ENCODE measurements around the gene HOXA5. TPM values are rescaled to one million over a fixed set of nuclear protein-coding genes. Genes with fewer than 3 reads are reported as not detected.
A peak's percentile ranks its signal among the peaks of the same experiment; 100 is the strongest.

The HOXA5 gene
- total RNA-seq, 1 donor from 2014 or later: not detected

DNA sequence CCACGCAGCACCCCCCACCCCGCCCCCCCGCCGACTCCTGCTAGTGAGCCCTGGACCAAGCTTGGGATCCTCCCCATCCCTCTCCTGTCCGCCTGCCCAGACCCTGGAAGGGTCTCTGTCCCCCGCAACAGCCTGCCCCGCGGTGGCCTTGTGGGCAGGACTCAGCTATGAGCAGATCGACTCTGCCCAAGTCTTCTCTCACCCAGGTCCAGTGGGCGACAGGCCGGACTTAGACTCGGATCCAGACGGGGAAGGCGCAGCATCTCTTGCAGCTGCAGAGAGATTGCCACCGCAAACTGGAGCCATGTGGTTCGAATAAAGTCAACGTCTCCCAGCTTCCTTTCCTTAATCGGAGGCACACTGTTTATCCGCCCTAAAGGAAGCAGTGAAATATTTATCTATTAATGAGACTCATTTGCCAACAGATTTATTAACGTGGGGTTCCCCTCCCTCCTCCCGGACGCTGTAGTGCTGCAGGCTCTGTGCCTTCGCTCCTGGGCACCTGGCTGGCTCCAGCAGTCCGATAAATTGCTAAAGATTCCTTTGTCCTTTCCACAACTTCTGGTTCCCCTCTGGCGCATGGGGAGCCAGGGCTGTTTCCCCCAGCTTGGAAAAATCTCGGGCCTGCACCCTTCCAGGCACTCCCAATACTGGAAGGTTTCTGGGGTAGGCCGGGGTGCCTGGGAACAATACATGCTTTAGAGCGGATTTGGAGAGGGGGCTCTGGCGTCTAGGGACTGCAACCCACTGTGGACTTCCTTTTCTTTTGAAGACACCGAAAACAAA lies 13.6 kb upstream of the HOXA5 start:
- no peak overlapping the region for H3K4me3 ChIP-seq (ENCODE audit: low read depth, low read length)
- FAIRE-seq (no peak), DNase-seq (ENCODE audit: low read depth) (no peak)
- peaks cover 87% of the 10 kb centered on the region for H3K27me3 ChIP-seq (ENCODE audit: control insufficient read depth, insufficient read depth, low read length)
- TF ChIP-seq, protein P1, sequence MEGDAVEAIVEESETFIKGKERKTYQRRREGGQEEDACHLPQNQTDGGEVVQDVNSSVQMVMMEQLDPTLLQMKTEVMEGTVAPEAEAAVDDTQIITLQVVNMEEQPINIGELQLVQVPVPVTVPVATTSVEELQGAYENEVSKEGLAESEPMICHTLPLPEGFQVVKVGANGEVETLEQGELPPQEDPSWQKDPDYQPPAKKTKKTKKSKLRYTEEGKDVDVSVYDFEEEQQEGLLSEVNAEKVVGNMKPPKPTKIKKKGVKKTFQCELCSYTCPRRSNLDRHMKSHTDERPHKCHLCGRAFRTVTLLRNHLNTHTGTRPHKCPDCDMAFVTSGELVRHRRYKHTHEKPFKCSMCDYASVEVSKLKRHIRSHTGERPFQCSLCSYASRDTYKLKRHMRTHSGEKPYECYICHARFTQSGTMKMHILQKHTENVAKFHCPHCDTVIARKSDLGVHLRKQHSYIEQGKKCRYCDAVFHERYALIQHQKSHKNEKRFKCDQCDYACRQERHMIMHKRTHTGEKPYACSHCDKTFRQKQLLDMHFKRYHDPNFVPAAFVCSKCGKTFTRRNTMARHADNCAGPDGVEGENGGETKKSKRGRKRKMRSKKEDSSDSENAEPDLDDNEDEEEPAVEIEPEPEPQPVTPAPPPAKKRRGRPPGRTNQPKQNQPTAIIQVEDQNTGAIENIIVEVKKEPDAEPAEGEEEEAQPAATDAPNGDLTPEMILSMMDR (IDR thresholded peaks at IDR 0.05; ENCODE audit: insufficient read depth, low read length, severe bottlenecking): no peak
- H3K36me3 ChIP-seq (ENCODE audit: control insufficient read depth, insufficient read depth, low read length): no peaks in the 10 kb centered on the region

DNA sequence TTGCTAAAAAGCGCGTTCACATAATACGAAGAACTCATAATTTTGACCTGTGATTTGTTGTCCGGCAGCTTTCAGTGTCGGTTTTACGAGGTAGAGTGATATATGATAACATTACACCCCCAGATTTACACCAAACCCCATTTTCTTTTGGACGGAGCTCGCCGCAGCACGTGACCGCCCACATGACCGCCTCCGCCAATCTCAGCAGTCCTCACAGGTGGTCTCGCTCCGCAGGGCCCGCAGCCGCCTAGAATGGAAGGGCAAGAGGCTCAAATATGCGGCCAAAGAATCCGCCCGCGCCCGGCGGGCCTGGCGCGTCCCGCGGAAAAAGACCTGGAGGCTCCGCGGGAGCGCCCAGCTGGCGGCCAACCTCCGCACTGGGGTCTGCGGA lies 13.0 kb upstream of the HOXA5 start, which contains the start of gene HOXA7:
HOXA7 (minus strand) TSS at position 168 of the 391 bp plus-strand sequence; CDS start at position 38, 130 bp downstream.
- Histone ChIP-seq H3K27me3 (ENCODE audit: control insufficient read depth, insufficient read depth, low read length) (peaks cover 88% of the 10 kb centered on the region), H3K36me3 (ENCODE audit: control insufficient read depth, insufficient read depth, low read length) (no peaks in the 10 kb centered on the region), H3K4me3 (ENCODE audit: low read depth, low read length) (no peak within 1 kb of the TSS)
- FAIRE-seq (no peak), DNase-seq (ENCODE audit: low read depth) (no peak)
- TF ChIP-seq, protein P1 (IDR thresholded peaks at IDR 0.05; ENCODE audit: insufficient read depth, low read length, severe bottlenecking): no peak

DNA sequence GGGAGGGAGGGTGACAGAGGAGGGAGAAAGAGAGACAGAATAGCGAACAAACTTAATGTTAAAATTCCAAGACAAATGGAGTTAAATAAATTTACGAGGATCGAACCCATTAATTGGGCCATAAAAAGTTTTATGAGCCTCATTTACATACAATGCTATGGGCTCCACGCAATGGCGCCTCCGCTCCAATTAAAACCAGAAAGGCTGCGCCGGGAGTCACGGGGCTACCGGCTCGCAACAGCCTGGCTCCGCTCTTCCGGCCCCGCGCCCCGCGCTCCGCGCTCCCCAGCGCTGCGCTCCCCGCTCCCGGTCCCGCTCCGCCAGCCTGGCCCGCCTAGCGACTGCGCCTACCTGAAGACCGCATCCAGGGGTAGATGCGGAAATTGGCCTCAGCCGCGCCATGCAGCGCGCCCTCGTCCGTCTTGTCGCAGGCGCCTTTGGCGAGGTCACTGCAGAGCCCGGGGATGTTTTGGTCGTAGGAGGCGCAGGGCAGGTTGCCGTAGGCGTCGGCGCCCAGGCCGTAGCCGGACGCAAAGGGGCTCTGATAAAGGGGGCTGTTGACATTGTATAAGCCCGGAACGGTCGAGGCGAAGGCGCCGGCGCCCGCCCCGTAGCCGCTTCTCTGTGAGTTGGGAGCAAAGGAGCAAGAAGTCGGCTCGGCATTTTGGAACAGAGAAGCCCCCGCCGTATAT lies 12.5 kb upstream of the HOXA5 start:
- no peak for FAIRE-seq
- Histone ChIP-seq H3K36me3 (ENCODE audit: control insufficient read depth, insufficient read depth, low read length) (no peaks in the 10 kb centered on the region), H3K27me3 (ENCODE audit: control insufficient read depth, insufficient read depth, low read length) (peaks cover 92% of the 10 kb centered on the region), H3K4me3 (ENCODE audit: low read depth, low read length) (no peak overlapping the region)
- TF ChIP-seq, protein P1 (IDR thresholded peaks at IDR 0.05; ENCODE audit: insufficient read depth, low read length, severe bottlenecking): no peak
- DNase-seq (ENCODE audit: low read depth): no peak

DNA sequence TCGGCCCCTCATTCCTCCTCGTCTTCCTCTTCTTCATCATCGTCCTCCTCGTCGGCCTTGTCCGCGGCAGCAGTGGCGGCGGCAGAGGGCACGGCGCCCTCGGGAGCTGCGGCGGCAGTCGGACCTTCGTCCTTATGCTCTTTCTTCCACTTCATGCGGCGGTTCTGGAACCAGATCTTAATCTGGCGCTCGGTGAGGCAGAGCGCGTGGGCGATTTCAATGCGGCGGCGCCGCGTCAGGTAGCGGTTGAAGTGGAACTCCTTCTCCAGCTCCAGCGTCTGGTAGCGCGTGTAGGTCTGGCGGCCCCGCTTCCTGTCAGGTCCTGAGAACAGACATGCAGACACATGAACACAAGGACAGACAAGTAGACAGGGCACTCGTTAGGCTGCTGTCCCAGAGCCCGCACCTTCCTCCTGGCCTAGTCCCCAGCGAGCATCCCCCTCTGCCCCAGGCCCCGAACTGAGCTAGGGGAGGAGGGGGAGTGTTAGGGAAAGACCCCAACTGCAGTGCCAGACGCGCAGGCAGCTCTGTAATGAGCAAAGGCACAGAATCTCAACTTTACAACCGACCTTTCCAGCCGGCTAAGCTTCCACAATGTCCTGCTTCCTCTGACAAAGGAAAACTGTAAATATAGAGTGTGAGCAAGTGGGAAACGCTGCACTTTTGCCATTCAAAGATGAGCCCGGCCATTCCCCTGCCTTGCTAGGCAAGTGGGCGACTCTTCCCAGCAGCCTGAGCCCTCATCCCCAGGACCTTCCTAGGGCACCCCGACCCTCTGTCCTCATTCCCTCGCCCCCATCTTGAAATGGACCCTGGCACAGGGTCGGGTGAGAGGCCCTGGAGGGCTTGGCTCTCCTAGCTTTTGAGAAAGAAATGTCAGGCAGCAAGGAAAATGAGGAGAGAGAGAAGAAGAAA lies 11.7 kb upstream of the HOXA5 start:
- no peak for FAIRE-seq
- Histone ChIP-seq H3K4me3 (ENCODE audit: low read depth, low read length) (no peak overlapping the region), H3K36me3 (ENCODE audit: control insufficient read depth, insufficient read depth, low read length) (no peaks in the 10 kb centered on the region), H3K27me3 (ENCODE audit: control insufficient read depth, insufficient read depth, low read length) (peaks cover 93% of the 10 kb centered on the region)
- TF ChIP-seq, protein P1 (IDR thresholded peaks at IDR 0.05; ENCODE audit: insufficient read depth, low read length, severe bottlenecking): no peak
- peak; percentile 31 for DNase-seq (ENCODE audit: low read depth)

DNA sequence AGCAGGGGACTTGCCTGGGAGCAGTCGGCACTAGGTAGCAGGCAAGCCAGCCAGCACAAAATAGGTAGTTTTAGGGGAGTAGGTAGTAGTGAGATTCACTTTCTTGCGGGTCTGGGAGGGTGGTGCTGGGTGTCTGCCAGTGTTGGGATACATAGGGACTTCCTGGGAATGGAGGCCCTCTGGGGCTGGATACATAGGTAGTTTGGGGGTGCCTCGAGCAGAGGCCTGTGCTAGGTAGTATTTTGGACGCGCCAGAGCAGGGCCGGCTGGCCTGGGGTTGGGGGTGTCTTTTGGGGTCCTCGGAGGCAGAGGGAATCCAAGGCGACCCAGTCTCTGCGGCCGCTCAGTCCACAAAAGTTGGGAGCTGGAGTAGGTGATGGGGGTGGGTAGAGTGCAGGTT lies 10.9 kb upstream of the HOXA5 start:
- DNase-seq (ENCODE audit: low read depth): no peak
- H3K27me3 ChIP-seq (ENCODE audit: control insufficient read depth, insufficient read depth, low read length): peaks cover 91% of the 10 kb centered on the region
- TF ChIP-seq, protein P1 (IDR thresholded peaks at IDR 0.05; ENCODE audit: insufficient read depth, low read length, severe bottlenecking): no peak
- H3K4me3 ChIP-seq (ENCODE audit: low read depth, low read length): no peak overlapping the region
- no peaks in the 10 kb centered on the region for H3K36me3 ChIP-seq (ENCODE audit: control insufficient read depth, insufficient read depth, low read length)
- FAIRE-seq: no peak
